NCI-H2196 treated with DMSO at 0.1 percent for 48 hours (cell line): ENCODE results near the gene SLC4A1AP.
A peak's percentile ranks its signal among the peaks of the same experiment; 100 is the strongest.
"Not testable (repeated sequence)": the region's sequence is repeated elsewhere in the genome, so short reads cannot be mapped to it uniquely, and the experiment has no call there.

Experiments used
- DNase-seq: peaks from one replicate; lab custom pipeline; 2025; ENCODE audit not compliant: unreplicated experiment; lab: John Stamatoyannopoulos, UW

The SLC4A1AP gene

DNA sequence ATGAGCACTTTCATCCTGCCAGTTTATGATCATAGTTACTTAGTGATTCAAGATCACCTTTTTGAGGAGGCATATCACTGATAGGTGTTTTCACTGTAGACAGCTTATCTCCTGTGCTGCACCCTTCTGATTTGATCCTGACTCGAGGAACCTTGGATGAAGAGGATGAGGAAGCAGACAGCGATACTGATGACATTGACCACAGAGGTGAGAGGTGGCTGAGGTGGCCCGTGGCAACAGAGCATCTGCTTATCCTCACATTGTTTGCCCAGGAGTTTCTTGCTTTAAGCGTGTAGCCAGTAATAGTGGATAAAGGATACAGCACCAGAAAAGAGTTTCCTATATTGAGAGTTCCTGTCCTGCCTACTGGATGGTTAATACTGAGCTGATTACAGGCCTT lies 16.0 kb upstream of the SLC4A1AP start:
- DNase-seq = no peak

DNA sequence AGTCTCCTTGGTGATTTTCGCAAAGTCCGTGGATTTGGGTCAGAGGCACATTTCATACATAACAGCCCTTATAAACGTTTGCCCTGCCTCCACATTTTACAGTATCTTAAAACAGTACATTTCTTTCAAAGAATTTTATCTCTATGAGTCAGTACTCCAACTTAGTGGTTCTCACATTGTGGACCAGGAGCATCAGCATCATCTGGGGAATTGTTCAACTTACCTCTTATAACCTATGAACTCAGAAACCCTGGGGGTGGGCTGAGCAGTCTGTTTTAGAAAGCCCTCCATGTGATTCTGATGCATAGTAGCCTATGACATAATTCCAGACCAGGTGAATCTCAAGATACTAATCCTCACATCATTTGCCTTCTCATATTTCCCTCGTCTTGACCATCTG lies 12.6 kb upstream of the SLC4A1AP start:
- DNase-seq = no peak

DNA sequence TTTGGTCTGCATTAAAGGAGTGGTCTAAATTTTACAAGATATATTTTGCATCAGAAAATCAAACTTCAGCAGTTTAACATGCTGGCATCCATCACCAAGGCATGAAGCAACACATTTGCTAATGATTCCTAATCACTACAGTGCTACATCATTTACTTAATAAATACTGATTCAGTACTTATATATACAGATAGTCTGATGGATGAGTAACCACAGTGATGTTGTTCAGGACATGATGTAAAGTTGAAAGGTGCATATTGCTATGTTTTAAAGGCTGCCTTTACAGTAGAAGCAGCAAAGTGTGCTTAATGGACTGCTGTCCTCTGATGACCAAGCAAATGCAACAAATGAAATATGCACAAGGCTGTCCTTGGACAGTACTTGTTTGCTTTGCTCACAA lies 11.3 kb upstream of the SLC4A1AP start:
- no peak for DNase-seq

DNA sequence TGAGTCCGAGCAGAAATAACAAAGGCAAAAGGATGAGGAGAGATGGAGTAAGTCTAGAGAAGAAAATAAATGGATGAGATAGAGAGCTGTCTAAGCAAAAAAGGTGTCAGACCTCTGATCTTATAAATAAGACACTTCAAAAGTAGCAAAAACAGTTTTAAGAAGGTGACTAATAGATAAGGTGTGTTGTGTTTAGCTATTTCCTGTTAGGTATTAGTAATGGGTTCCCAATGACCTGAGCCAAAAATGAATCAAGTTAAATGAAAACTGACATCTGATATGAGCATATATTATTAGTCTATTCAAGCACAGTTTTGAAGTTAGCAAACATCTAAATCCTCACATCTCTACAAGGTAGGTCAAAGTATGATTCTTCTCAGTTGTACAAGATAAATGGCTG lies 10.9 kb upstream of the SLC4A1AP start:
- DNase-seq = no peak

DNA sequence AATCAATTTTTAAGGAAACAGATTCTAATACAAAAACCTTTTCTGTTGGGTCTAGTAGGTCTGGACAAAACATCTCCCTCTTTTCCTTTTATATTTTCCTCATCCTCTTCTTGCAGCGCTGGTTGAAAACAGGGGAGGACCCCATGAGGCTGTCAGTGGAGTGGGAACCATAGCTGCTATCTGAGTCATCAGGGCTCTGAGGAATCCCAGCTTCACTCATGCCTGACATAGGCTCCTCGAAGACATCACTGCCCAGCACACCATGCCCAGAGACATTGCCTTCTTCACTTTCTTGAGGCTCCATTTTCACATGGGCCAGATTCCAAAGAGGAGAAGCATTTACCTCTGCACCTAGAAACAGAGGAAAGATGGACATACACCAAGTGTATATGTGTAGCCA lies 10.3 kb upstream of the SLC4A1AP start:
- DNase-seq = no peak

DNA sequence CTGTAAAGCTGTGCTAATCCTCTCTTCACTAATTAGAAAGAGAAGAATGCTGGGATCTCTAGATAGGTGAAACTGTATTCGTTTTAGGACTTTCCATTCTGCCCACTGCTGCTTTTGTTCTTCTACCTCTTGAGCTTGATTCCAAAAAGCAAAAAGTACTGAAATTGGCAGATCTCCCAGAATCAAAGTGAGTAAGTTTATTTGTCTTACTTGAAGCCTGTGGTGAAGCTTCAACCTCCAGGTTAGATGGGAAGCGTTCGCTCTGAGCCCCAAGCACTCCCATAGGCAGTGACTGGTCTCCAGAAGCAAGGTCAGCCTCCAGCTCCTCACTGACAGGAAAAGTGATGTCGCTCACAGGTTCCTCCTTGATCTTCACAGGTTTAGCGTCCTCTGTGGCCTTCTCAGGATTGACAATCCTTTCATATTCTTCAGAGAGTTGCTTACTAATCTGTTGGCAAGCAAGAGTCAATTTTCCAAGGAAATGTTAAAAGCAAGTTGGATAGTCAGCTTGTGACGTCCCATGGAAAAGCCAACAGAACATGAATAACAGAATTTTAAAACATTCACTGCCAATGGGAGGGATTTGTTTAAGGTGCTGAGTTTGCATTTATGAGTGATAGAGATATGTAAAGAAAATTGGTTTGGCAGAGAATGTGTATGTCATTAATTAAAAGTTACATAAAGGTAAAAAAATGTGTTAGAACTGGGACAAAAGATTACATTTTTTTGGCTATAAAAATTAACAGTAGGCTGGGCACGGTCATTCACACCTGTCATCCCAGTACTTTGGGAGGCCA lies 8.3 kb upstream of the SLC4A1AP start:
- peak; percentile 35 for DNase-seq

DNA sequence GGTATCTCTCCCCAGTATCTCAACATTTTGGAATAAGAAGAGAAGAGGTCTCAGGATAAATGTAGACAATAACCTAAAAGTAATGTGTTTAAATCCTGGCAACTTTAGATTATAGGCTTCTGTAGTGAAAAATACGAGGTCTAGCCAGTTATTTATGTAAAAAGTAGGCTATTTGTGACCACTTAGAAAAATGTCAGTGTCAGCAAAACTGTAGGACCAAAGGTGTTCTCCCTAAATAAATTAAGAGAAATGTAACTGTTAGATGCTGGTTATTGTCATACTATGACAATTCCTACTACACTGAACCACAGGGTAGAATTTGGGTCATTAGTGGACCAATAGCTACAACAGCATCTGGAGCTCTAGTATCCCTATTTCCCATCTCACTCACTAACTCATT lies 2.3 kb upstream of the SLC4A1AP start:
- DNase-seq = no peak

DNA sequence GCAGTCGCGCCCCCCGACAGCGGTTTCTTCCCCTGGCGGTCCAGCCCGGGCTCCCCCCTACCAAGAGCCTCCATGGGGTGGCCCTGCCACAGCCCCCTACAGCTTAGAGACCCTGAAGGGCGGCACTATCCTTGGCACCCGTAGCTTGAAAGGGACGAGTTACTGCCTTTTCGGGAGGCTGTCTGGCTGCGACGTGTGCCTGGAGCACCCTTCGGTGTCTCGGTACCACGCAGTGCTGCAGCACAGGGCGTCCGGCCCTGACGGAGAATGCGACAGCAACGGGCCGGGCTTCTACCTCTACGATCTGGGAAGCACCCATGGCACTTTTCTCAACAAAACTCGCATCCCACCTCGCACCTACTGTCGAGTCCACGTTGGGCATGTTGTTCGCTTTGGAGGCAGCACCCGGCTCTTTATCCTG lies 475 bp downstream of the SLC4A1AP start:
- DNase-seq = no peak

DNA sequence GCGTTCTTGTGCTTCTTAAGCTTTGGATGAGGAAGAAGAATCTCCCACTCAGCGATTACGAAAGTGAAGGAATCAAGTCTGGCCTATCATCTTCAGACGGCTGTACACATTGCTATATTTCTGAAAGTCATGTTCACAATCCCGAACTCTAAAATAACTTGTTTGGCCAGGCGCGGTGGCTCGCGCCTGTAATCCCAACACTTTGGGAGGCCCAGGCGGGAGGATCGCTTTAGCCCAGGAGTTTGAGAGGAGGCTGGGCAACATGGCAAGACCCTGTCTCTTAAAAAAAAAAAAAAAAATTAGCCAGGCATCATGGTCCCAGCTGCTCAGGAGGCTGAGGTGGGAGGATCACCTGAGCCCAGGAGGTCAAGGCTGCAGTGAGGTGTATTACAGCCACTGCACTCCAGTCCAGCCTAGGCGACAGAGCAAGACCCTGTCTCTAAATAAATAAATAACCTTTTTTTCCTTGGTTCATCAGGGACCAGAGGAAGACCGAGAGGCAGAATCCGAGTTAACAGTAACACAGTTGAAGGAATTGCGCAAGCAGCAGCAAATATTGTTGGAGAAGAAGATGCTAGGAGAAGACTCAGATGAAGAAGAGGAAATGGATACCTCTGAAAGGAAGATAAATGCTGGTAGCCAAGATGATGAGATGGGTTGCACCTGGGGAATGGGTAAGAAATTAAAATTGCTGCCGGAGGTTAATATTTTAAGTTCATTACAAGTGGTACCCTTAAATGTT lies 1.1 kb downstream of the SLC4A1AP start:
- DNase-seq = no peak

DNA sequence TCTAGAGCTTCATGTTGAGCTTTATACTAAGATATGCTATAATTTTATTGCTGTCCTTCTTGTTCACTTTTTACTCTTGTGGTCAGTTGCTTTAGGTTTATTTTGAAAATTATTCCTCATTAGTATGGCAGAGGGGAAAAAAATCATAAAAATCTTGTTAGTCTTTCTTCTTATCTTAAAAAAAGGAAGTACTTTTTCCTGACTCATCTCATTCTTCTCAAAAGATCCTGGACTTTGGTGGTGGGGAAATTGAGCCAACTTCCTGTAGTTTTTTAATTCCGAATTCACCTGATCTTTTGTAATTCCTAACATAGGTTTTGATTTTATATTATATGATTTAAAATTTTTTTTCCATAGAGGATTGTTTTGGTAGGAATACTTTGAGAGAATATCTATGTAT lies 3.8 kb downstream of the SLC4A1AP start:
- DNase-seq = no peak

DNA sequence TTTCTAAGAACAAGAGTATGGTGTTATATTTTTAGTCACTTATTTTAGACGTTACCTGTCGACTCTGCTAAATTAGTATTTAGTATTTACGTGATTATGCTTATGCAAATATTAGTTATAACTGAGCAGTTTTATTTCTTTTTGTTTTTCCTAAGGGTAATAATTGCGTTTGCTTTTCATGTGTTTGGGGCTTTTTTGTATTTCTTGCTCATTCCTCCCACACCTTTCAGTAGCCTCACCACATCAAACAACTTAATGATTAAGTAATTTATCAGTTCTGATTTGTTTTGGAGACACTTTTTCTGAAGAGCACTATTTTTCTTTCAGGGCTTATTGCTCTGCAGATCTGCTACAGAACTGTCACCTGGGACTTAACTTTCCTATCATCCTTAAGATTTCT lies 7.5 kb downstream of the SLC4A1AP start:
- no peak for DNase-seq

DNA sequence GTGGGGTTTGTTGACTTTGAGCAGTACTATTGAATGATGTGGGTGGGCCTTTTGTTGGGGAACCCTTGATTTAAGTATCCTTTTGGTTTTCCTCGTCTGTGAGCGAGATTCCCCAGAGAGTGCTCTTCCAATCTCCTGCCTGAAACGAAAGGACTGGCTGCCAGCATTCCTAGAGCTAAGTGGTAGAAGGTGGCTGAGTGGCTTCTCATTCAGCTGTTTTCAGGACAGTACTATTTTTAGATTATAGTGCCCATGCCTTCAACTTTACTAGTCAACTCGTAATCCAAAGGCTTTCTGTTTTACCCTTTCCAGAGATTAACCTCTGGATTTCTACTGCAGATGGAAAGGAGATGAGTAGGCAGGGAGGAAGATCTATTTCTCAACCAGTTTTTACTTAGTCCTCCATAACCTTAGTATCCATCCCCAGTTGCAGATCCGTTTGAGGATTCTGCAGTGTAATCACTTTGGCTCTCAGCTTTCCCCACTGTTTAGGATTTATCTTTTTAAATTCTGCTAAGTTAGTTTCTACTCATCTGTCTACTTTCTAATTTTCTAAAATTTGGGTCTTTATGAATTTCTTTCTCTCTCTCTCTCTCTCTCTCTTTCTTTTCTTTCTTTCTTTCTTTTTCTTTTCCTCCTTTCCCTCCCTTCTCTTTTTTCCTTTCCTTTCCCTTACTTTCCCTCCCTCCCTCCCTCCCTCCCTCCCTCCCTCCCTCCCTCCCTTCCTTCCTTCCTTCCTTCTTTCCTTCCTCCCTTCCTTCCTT lies 9.2 kb downstream of the SLC4A1AP start:
- DNase-seq = no peak

DNA sequence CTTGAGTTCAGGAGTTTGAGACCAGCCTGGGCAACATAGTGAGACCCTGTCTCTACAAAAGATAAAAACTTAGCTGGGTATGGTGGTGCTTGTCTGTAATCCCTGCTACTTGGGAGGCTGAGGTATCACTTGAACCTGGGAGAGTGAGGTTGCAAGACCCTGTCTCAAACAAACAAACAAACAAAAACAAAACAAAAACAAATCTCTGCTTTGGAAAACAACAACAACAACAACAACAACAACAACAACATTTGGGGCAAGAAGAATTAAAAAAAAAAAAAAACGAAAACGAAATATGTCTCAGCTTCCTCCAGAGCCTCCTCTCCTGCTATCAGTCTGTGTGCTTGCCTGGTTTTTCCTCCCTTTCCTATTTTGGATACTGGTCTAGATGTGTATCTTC lies 16.9 kb downstream of the SLC4A1AP start:
- no peak for DNase-seq

DNA sequence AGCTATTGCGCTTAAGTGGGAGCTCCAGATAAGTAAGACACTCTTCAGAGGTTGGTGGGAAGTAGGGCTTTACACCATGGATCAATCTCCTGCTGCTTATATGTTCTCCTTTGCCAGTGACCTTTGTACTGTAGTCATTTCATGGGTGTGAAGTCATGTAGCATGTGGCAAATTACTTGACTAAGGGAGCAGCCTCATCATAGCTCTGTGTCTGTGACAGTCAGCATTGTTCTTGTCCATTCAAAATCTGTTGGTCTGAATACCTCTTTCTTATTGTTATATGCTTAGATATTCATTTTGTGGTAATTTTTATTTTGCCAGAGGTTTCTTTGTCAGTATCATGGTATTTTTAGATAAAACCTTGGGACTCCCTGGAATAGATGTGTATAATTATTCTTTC lies 18.2 kb downstream of the SLC4A1AP start:
- DNase-seq = no peak

DNA sequence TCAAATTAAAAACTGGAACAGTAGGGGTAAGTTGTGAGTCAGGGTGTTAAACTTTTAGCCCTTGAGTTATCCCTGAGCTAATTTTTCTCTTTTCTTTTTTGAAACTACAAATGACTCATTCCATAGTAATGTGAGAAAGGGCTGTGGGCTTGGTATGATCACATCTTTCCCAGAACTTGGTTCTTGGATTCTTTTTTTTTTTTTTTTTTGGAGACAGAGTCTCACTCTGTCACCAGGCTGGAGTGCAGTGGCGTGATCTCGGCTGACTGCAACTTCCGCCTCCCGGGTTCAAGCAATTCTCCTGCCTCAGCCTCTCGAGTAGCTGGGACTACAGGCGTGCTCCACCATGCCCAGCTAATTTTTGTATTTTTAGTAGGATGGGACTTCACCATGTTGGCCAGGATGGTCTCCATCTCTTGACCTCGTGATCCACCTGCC lies 18.7 kb downstream of the SLC4A1AP start:
- DNase-seq = not testable (repeated sequence)

DNA sequence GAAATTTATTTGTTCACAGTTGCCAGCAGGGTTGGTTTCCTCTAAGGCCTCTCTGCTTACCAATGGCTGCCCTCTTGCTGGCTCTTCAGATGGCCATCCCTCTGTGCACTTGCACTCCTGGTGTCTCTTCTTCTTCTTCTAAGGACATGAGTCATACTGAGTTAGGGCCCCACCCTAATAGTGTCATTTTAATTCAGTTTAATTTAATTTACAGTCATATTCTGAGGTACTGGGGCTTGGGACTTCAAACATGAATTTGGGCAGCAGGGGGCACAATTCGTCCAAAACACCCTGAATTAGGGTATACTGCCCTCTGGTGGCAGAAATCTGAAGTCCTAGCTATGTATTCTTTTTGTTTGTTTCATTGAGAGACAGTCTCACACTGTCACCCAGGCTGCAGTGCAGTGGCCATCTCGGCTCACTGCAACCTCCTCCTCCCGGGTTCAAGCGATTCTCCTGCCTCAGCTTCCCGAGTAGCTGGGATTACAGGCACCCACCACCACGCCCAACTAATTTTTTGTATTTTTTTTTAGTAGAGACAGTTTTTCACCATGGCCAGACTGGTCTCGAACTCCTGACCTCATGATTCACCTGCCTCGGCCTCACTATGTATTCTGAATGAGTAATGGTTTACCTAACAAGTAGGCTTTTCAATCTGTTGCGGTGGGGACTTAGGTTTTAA lies 19.8 kb downstream of the SLC4A1AP start:
- peak; percentile 52 for DNase-seq

DNA sequence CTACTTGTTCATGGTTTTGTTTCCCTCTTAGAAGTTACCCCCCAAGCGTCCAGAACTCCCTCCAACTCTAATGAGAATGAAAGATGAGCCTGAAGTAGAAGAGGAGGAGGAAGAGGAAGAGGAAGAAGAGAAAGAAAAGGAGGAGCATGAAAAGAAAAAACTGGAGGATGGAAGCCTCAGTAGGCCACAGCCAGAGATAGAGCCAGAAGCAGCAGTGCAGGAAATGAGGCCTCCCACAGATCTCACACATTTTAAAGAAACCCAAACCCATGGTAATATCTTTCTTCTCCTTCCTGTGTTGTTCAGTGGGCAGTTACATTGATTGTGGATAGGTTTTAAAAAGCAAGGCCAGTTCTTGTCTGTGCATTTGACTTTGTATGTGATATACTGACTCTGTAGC lies 21.3 kb downstream of the SLC4A1AP start:
- DNase-seq = not testable (repeated sequence)

DNA sequence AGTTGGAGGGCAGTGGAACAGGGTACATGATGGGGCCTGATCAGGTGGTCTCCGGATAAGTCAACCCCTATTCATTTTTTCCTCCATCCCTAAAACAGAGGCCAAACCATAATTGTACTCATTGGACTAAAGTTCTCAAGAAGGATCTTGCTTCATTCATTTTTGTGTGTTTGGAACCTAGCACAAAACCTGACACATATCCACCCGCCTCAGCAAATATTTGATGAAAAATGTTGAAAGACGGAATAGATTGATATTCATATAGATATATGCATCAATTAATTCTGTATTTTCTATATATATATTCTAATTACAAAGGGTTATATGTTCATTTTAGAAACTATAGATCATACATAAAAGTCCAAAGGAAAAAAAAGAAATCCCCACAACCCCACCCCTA lies 21.9 kb downstream of the SLC4A1AP start:
- DNase-seq = no peak

DNA sequence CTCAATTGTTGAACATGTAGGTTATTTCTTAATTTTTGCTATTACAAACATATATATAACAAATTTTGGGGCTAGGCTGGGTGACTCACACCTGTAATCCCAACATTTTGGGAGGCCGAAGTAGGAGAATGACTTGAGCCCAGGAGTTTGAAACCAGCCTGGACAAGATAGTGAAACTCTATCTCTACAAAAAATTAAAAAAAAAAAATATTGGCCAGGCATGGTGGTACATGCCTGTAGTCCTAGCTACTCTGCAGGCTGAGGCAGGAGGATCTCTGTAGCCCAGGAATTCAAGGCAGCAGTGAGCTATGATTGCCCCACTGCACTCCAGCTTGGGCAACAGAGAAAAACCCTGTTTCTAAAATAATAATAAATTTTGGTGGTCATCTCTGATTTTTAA lies 23.5 kb downstream of the SLC4A1AP start:
- no peak for DNase-seq

DNA sequence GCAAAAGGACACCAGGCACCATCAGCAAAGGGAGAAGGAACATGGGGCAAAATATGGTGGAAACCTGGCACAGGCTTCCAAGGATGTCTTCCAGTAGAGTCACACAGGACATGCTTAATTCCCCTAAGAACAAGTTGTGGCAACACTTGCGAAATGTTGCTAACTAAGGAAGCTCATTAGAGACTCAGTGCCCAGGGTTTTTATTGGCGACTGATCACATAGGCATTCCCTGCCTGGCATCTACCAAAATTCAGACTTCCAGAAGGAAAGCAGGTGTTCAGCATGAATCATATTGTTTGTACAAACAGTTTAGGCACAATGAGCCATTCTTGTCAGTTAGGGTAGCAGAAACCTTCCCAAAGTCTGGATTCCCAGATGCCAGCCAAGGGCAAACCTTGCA lies 25.7 kb downstream of the SLC4A1AP start:
- DNase-seq = peak; percentile 14

DNA sequence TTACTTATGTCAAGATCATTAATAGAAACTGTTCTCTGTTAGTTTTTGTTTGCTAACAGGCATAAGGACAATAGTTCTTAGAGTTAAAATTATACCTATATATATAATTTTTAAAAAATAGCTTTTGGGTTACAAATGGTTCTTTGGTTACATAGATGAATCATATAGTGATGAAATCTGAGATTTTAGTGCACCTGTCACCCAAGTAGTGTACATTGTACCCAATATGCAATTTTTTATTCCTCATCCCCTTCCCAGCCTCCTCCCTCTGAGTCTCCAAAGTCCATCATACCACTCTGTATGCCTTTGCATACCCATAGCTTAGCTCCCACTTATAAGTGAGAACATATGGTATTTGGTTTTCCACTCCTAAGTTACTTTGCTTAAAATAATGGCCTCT lies 26.4 kb downstream of the SLC4A1AP start:
- no peak for DNase-seq
